Breast epithelium (tissue), 3 donors: ENCODE data around the gene MAD1L1.

ENCODE experiments used
- CTCF ChIP-seq, 3 donors: fragments of 450-650 bp; IDR thresholded peaks; one replicate each; pipeline ENCODE4 v1.5.1; 2016 to 2017; ENCODE audit warnings: antibody characterized with exemption in 3 of 3, mild to moderate bottlenecking in 3 of 3, moderate library complexity in 3 of 3
- POLR2A ChIP-seq: fragments of 450-650 bp; IDR thresholded peaks from one replicate; pipeline ENCODE4 v1.6.1; 2016; ENCODE audit warnings: antibody characterized with exemption, mild to moderate bottlenecking, moderate library complexity
- POLR2AphosphoS5 ChIP-seq, 3 donors: sonication (generic); formaldehyde crosslinking; IDR thresholded peaks; one replicate each; pipeline ENCODE4 v1.6.1; 2017; ENCODE audit warnings: antibody characterized with exemption in 3 of 3

- TF ChIP-seq POLR2A (no peak), CTCF (IDR thresholded peaks at IDR 0.05) (no peak), POLR2AphosphoS5 (IDR thresholded peaks at IDR 0.05) (no peak)
These were observed 21.8 kb upstream of the MAD1L1 start for GRCh38 chr7:2254429-2255144.
